Fibroblast of mammary gland (primary cell): ENCODE measurements around the gene ELK1.

Source experiments
- DNase-seq: peaks from one replicate; pipeline ENCODE4 v3.0.0-alpha.2; 2010; ENCODE audit warnings: low read depth
- H3K4me3 ChIP-seq: 2 replicates; pipeline ENCODE4 v1.5.1; 2011; ENCODE audit warnings: low read depth, mild to moderate bottlenecking, low read length, moderate library complexity; ENCODE audit not compliant: control insufficient read depth
- TF ChIP-seq, protein P1 (sequence below): conservative IDR thresholded peaks from 2 replicates; pipeline ENCODE4 v1.5.1; 2011; ENCODE audit warnings: low read depth, low read length, inconsistent platforms; ENCODE audit not compliant: control insufficient read depth, insufficient read depth

ELK1 gene

DNA sequence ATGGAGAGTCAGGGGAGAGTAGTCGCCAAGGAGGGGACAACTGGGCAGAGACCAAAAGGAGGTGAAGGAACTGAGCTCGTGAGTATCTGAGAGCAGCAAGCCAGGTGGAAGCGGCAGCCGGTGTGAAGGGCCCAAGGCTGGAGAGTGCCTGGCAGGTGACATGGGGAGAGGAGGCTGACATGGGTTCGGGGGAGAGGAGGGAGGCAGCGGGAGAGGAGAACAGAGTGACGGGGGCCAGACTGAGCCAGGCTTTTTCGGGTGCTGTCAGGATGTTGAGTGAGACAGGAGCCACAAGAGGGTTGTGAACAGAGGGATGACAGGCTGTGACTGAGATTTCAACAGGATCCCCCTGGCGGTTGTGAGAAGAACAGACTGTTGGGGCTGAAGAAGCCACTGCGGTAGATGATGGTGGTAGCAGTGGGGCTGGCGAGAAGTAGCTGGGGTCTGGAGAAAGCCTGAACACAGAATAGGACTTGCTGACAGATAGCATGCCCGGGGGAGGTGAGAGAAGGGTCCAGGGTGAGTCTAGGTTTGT is 5.7 kb downstream of the ELK1 start:
- no peak overlapping the region for H3K4me3 ChIP-seq
- DNase-seq, result peak; percentile 47
- TF ChIP-seq, protein P1, sequence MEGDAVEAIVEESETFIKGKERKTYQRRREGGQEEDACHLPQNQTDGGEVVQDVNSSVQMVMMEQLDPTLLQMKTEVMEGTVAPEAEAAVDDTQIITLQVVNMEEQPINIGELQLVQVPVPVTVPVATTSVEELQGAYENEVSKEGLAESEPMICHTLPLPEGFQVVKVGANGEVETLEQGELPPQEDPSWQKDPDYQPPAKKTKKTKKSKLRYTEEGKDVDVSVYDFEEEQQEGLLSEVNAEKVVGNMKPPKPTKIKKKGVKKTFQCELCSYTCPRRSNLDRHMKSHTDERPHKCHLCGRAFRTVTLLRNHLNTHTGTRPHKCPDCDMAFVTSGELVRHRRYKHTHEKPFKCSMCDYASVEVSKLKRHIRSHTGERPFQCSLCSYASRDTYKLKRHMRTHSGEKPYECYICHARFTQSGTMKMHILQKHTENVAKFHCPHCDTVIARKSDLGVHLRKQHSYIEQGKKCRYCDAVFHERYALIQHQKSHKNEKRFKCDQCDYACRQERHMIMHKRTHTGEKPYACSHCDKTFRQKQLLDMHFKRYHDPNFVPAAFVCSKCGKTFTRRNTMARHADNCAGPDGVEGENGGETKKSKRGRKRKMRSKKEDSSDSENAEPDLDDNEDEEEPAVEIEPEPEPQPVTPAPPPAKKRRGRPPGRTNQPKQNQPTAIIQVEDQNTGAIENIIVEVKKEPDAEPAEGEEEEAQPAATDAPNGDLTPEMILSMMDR, result peak; percentile 42

DNA sequence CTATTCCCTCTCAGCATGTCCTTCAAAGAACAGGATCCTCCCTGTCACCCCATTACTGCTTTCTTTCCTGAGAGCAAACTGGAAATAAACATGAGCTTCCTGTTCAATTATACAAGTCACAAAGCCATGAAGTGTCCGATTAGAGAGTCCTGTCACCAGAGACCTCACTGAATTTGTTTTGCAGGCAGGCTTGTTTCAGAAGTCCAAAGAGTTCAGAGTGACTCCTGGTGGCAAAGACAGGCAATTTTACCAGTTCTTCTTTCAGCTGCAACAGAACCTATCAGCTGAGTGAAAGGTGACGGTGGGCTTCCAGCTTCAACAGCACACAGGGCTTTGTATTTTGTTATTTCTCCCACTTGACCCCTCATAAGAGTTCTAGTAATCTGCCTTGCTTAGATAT is 6.4 kb downstream of the ELK1 start:
- TF ChIP-seq, protein P1, result peak; percentile 46
- DNase-seq, result peak; percentile 47
- no peak overlapping the region for H3K4me3 ChIP-seq

DNA sequence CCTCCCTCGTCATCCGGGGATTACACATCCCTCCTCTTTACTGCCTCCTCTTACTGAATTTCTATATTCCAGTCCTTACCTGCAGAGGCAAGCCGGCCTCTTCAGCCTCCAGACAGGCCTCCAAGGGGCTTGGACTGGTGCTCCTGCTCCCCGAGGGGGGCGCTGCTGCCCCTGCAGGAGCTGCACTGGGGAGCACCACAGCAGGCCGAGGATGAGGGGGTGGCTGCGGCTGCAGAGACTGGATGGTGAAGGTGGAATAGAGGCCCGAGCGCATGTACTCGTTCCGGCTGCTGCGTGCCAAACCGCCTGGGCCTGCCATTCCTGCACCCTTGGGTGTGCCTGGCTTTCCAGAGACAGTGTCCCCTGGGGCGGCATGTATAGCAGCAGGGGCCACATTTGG is 11.5 kb downstream of the ELK1 start:
- TF ChIP-seq, protein P1, result no peak
- no peak for DNase-seq
- no peak overlapping the region for H3K4me3 ChIP-seq

DNA sequence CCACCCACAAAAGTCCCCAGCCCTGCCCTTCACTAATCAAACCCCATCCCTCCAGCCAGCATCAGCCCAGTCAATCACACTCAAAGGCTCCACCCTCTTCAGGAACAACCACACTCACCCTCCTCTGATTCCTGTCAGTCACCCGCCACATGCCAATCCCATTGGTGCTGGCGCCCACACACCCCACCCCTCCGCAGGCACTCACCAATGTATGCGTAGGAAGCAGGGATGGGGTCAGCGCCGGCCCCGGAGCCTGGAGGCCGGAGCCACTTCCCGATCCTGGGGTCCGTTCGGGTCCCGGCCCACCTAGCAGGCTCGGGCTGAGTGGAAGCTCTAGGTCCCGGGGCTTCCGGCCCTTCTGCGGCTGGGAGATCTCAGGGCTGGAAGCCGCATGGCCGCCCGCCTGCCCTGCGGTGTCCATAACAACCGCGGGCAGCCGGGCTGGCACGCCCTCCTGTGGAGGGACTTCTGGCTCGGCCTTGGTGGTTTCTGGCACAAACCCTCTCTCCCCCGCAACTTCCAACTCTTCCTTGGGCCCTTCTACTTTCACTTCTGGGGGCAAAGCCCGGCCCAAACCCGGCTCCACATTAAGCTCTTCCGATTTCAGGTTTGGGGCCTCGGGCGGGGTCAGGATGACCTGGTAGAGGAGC is 12.7 kb downstream of the ELK1 start:
- TF ChIP-seq, protein P1, result no peak
- no peak overlapping the region for H3K4me3 ChIP-seq
- DNase-seq, result no peak

DNA sequence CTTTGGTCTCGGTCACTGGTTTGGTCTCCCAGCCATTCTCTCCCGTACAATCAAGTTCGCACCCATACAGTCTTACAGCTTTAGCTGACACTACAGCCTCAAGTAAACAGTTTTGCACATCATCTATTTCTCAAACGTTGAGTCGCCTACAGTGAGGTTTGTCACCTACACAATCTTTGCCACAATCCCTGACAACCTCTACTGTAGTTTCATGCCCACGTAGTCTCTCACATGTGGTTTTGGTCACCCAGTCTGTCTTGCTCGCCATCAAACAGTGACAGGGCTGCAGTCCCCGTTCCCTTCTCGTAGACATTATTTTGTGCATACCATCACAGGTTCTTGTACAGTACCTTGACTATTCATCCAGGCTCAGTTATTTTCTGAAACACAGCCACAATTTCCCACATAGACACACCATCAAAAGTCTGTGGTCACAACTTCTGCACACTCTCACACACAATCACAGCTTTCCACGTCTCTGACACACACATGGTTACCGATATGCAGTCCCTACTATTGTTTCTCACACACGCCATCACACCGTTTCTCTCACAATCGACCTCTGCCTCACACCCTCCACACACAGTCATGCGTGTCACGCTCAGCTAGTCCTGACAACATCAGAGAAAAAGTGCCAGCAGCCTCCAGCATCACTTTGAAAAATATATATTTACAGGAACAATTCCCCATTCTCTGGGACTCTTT is 15.3 kb downstream of the ELK1 start:
- no peak overlapping the region for H3K4me3 ChIP-seq

DNA sequence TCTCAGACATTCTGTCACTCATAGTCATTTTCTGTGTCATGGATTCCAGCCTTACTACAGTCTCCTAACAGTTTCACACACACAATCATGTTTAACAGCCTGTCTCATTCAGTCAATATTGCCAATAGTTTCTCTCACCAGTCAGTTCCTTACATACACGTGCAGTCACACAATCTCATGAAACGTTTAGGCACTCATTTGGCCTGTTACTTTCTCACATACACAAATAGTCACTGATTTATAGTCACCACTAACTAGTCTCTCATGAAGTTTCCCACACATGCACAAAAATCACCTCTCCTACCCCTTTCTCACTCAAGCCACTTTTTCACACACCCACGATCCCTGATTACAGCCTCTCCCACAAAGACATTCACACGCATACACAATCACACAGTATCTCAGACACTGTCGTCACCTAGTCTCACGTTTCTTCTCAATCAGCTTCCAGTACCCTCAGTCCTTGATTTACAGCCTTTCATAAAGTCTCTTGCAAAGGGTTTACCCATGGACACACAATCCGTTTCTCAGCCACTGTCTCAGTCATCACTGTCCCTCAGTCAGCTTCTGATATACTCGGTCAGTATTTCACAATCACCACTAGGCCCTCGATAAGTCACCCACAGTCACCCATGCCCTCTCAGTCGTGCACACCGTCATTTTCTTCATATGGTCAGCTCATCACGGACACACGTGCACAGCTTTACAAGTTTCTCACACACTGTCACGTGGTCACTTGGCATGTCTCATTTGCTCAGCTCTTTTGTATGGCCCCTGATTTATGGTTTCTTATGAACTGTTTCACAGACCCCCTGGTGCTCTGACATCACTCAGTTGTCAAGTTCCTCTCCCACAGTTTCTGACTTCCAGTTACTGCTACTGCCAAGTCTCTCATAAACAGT is 16.4 kb downstream of the ELK1 start:
- peak; percentile 61 for DNase-seq
- H3K4me3 ChIP-seq, result no peak overlapping the region
- TF ChIP-seq, protein P1, result no peak

More for the DNA sequence above, 15.3 kb downstream of the ELK1 start:
- DNase-seq, result no peak
- TF ChIP-seq, protein P1, result no peak
